Measurements from ENCODE around the gene SPIN3. TPM values are rescaled to one million over a fixed set of nuclear protein-coding genes. Genes with fewer than 3 reads are reported as not detected.
A peak's percentile ranks its signal among the peaks of the same experiment; 100 is the strongest.
"Not testable (repeated sequence)": the region's sequence is repeated elsewhere in the genome, so short reads cannot be mapped to it uniquely, and the experiment has no call there.

The SPIN3 gene
- total RNA-seq (10.4 TPM), polyA plus RNA-seq (ENCODE audit: insufficient read depth in 1 of 8, insufficient read length in 8 of 8, low replicate concordance in 1 of 8) (10 to 100 TPM; 10.5 to 15.9 (median 11.3) TPM)
- long read RNA-seq, donor 1, full-length matches to known transcripts: 1 of 1 reads
- long read RNA-seq, donor 1, partial matches to known transcripts: 0 of 1 reads
- long read RNA-seq, donor 1, other reads (novel, unspliced or antisense): 0 of 1 reads
- long read RNA-seq, donor 2: 0 reads
- long read RNA-seq, donor 3, full-length matches to known transcripts: 9 of 9 reads
- long read RNA-seq, donor 3, partial matches to known transcripts: 0 of 9 reads
- long read RNA-seq, donor 3, other reads (novel, unspliced or antisense): 0 of 9 reads
- long read RNA-seq, donor 4, full-length matches to known transcripts: 3 of 3 reads
- long read RNA-seq, donor 4, partial matches to known transcripts: 0 of 3 reads
- long read RNA-seq, donor 4, other reads (novel, unspliced or antisense): 0 of 3 reads
- long read RNA-seq, donor 5, full-length matches to known transcripts: 10 of 10 reads
- long read RNA-seq, donor 5, partial matches to known transcripts: 0 of 10 reads
- long read RNA-seq, donor 5, other reads (novel, unspliced or antisense): 0 of 10 reads
- long read RNA-seq, donor 6, full-length matches to known transcripts: 6 of 6 reads
- long read RNA-seq, donor 6, partial matches to known transcripts: 0 of 6 reads
- long read RNA-seq, donor 6, other reads (novel, unspliced or antisense): 0 of 6 reads
- long read RNA-seq, donor 7, full-length matches to known transcripts: 4 of 4 reads
- long read RNA-seq, donor 7, partial matches to known transcripts: 0 of 4 reads
- long read RNA-seq, donor 7, other reads (novel, unspliced or antisense): 0 of 4 reads
- long read RNA-seq, donor 8, full-length matches to known transcripts: 8 of 8 reads
- long read RNA-seq, donor 8, partial matches to known transcripts: 0 of 8 reads
- long read RNA-seq, donor 8, other reads (novel, unspliced or antisense): 0 of 8 reads
- long read RNA-seq, donor 9, full-length matches to known transcripts: 6 of 6 reads
- long read RNA-seq, donor 9, partial matches to known transcripts: 0 of 6 reads
- long read RNA-seq, donor 9, other reads (novel, unspliced or antisense): 0 of 6 reads
- long read RNA-seq, donor 10, full-length matches to known transcripts: 9 of 9 reads
- long read RNA-seq, donor 10, partial matches to known transcripts: 0 of 9 reads
- long read RNA-seq, donor 10, other reads (novel, unspliced or antisense): 0 of 9 reads
- long read RNA-seq, donor 11, full-length matches to known transcripts: 4 of 4 reads
- long read RNA-seq, donor 11, partial matches to known transcripts: 0 of 4 reads
- long read RNA-seq, donor 11, other reads (novel, unspliced or antisense): 0 of 4 reads

- peak; percentile 91 for DNase-seq
- WGBS (ENCODE audit: insufficient coverage): 29% methylated on average over 32 of the region's 39 CpGs
These were observed at the start of gene SPIN3 for GRCh38 chrX:56995271-56995994. Gene SPIN3 (minus strand): TSS chrX:56995541. CDS start chrX:56994947, 594 bp downstream.

GRCh38 chrX:57044245-57044644 lies 48.9 kb upstream of the SPIN3 start:
- DNase-seq: no peak

More at GRCh38 chrX:56995271-56995994, at the start of gene SPIN3:
- H3K27ac ChIP-seq (ENCODE audit: low read length): peak within 1 kb of the TSS; percentile 79
- H3K36me3 ChIP-seq (ENCODE audit: control insufficient read depth, insufficient read depth, low read length): peaks cover 16% of the 10 kb centered on the region
- H3K4me3 ChIP-seq (ENCODE audit: low read length): peak within 1 kb of the TSS; percentile 60
- H3K9me3 ChIP-seq (replicated peaks; ENCODE audit: control insufficient read depth, low read depth, low read length): no peaks in the 10 kb centered on the region
- no peaks in the 10 kb centered on the region for H3K4me1 ChIP-seq (ENCODE audit: control insufficient read depth, insufficient read depth, low read length)
- H3K27me3 ChIP-seq (ENCODE audit: control insufficient read depth, insufficient read depth, low read length): peaks cover 16% of the 10 kb centered on the region

GRCh38 chrX:57037265-57037664 lies 41.9 kb upstream of the SPIN3 start:
- not testable (repeated sequence) for H3K4me3 ChIP-seq (ENCODE audit: low read length); H3K36me3 ChIP-seq (ENCODE audit: control insufficient read depth, insufficient read depth, low read length); H3K9me3 ChIP-seq (replicated peaks; ENCODE audit: control insufficient read depth, low read depth, low read length); DNase-seq; H3K27ac ChIP-seq (ENCODE audit: low read length); H3K4me1 ChIP-seq (ENCODE audit: control insufficient read depth, insufficient read depth, low read length)
- WGBS (ENCODE audit: insufficient coverage): 74% methylated on average over 5 of the region's 7 CpGs
- peaks cover 17% of the 10 kb centered on the region for H3K27me3 ChIP-seq (ENCODE audit: control insufficient read depth, insufficient read depth, low read length)

More at GRCh38 chrX:57044245-57044644, 48.9 kb upstream of the SPIN3 start:
- peaks cover 17% of the 10 kb centered on the region for H3K27me3 ChIP-seq (ENCODE audit: control insufficient read depth, insufficient read depth, low read length)
- H3K4me3 ChIP-seq (ENCODE audit: low read length): no peak overlapping the region
- 84% methylated on average over 2 of the region's 3 CpGs for WGBS (ENCODE audit: insufficient coverage)
- H3K4me1 ChIP-seq (ENCODE audit: control insufficient read depth, insufficient read depth, low read length): no peaks in the 10 kb centered on the region
- H3K36me3 ChIP-seq (ENCODE audit: control insufficient read depth, insufficient read depth, low read length): no peaks in the 10 kb centered on the region
- H3K9me3 ChIP-seq (replicated peaks; ENCODE audit: control insufficient read depth, low read depth, low read length): no peaks in the 10 kb centered on the region
- H3K27ac ChIP-seq (ENCODE audit: low read length): no peak overlapping the region

GRCh38 chrX:56994375-56995270 lies 718 bp downstream of the SPIN3 start:
- no peaks in the 10 kb centered on the region for H3K9me3 ChIP-seq (replicated peaks; ENCODE audit: control insufficient read depth, low read depth, low read length)
- peaks cover 16% of the 10 kb centered on the region for H3K36me3 ChIP-seq (ENCODE audit: control insufficient read depth, insufficient read depth, low read length)
- H3K27me3 ChIP-seq (ENCODE audit: control insufficient read depth, insufficient read depth, low read length): peaks cover 16% of the 10 kb centered on the region
- H3K27ac ChIP-seq (ENCODE audit: low read length): peak overlapping the region; percentile 79
- DNase-seq: peak; percentile 16
- peak overlapping the region; percentile 60 for H3K4me3 ChIP-seq (ENCODE audit: low read length)
- WGBS (ENCODE audit: insufficient coverage): 38% methylated on average over 20 of the region's 26 CpGs
- no peaks in the 10 kb centered on the region for H3K4me1 ChIP-seq (ENCODE audit: control insufficient read depth, insufficient read depth, low read length)

GRCh38 chrX:56987741-56988140 lies 7.6 kb downstream of the SPIN3 start:
- no CpG with 5 or more reads among the region's 1 CpG for WGBS (ENCODE audit: insufficient coverage)
- Histone ChIP-seq H3K36me3 (ENCODE audit: control insufficient read depth, insufficient read depth, low read length) (peaks cover 20% of the 10 kb centered on the region), H3K4me1 (ENCODE audit: control insufficient read depth, insufficient read depth, low read length) (no peaks in the 10 kb centered on the region), H3K9me3 (replicated peaks; ENCODE audit: control insufficient read depth, low read depth, low read length) (no peaks in the 10 kb centered on the region), H3K27me3 (ENCODE audit: control insufficient read depth, insufficient read depth, low read length) (peaks cover 12% of the 10 kb centered on the region), H3K27ac (ENCODE audit: low read length) (no peak overlapping the region), H3K4me3 (ENCODE audit: low read length) (no peak overlapping the region)
- DNase-seq: no peak

GRCh38 chrX:56986138-56986537 lies 9.2 kb downstream of the SPIN3 start:
- no CpG with 5 or more reads among the region's 1 CpG for WGBS (ENCODE audit: insufficient coverage)
- no peaks in the 10 kb centered on the region for H3K9me3 ChIP-seq (replicated peaks; ENCODE audit: control insufficient read depth, low read depth, low read length)
- peaks cover 16% of the 10 kb centered on the region for H3K36me3 ChIP-seq (ENCODE audit: control insufficient read depth, insufficient read depth, low read length)
- H3K4me1 ChIP-seq (ENCODE audit: control insufficient read depth, insufficient read depth, low read length): no peaks in the 10 kb centered on the region
- peaks cover 13% of the 10 kb centered on the region for H3K27me3 ChIP-seq (ENCODE audit: control insufficient read depth, insufficient read depth, low read length)
- no peak for DNase-seq
- no peak overlapping the region for H3K27ac ChIP-seq (ENCODE audit: low read length)
- H3K4me3 ChIP-seq (ENCODE audit: low read length): no peak overlapping the region

- Histone ChIP-seq H3K27me3 (ENCODE audit: control insufficient read depth, insufficient read depth, low read length) (peaks cover 15% of the 10 kb centered on the region), H3K27ac (ENCODE audit: low read length) (no peak overlapping the region), H3K36me3 (ENCODE audit: control insufficient read depth, insufficient read depth, low read length) (peaks cover 17% of the 10 kb centered on the region), H3K4me1 (ENCODE audit: control insufficient read depth, insufficient read depth, low read length) (no peaks in the 10 kb centered on the region), H3K9me3 (replicated peaks; ENCODE audit: control insufficient read depth, low read depth, low read length) (no peaks in the 10 kb centered on the region), H3K4me3 (ENCODE audit: low read length) (no peak overlapping the region)
- WGBS (ENCODE audit: insufficient coverage): no CpG with 5 or more reads among the region's 1 CpG
- DNase-seq: peak; percentile 63
These were observed 17.2 kb downstream of the SPIN3 start for GRCh38 chrX:56978172-56978571.

GRCh38 chrX:56975611-56976010 lies 19.7 kb downstream of the SPIN3 start:
- H3K36me3 ChIP-seq (ENCODE audit: control insufficient read depth, insufficient read depth, low read length): peaks cover 12% of the 10 kb centered on the region
- H3K27me3 ChIP-seq (ENCODE audit: control insufficient read depth, insufficient read depth, low read length): peaks cover 13% of the 10 kb centered on the region
- no peaks in the 10 kb centered on the region for H3K4me1 ChIP-seq (ENCODE audit: control insufficient read depth, insufficient read depth, low read length)
- no peak for DNase-seq
- WGBS (ENCODE audit: insufficient coverage): 60% methylated on average over 1 of the region's 2 CpGs
- no peak overlapping the region for H3K27ac ChIP-seq (ENCODE audit: low read length)
- H3K4me3 ChIP-seq (ENCODE audit: low read length): no peak overlapping the region
- H3K9me3 ChIP-seq (replicated peaks; ENCODE audit: control insufficient read depth, low read depth, low read length): no peaks in the 10 kb centered on the region

All from muscle of leg (tissue), 16 donors.